ENCODE measurements around the gene EFNA5. TPM values are rescaled to one million over a fixed set of nuclear protein-coding genes. Genes with fewer than 3 reads are reported as not detected.

EFNA5 gene
- total RNA-seq, 1 donor from 2014 or later: 38.9 TPM

DNA sequence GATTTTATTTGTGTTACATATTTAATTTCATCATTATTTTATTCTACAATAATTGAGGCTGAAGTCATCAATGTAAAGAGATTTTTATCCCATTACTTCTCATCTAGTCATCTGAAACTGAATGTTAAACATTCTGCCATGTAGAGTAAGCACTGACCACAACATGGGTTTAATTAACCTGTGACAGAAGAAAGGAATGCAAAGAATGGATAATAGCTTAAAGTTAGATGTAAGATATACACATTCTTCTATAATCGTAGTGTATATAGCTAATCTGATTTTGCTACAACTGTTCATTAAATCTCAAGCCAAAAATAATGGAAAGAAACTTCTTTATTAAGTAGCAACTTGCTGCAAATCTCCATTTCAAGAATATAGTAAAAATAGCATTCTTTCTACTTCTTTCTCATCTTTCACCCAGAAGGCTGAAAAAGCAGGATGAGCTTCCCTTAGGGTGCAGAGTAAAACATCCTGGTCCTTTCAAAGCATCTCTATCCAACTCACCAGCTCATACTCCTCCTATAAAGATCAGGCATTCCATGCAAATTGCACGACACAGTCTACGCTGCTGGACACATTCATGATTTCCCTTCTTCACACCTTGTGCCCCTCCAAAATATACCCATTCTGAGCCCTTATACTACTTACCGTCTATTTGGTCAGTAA, 115.2 kb downstream of the EFNA5 start:
- peaks cover 61% of the 10 kb centered on the region for H3K4me1 Mint-ChIP-seq (ENCODE audit: low read depth)
- TF ChIP-seq, protein P1, sequence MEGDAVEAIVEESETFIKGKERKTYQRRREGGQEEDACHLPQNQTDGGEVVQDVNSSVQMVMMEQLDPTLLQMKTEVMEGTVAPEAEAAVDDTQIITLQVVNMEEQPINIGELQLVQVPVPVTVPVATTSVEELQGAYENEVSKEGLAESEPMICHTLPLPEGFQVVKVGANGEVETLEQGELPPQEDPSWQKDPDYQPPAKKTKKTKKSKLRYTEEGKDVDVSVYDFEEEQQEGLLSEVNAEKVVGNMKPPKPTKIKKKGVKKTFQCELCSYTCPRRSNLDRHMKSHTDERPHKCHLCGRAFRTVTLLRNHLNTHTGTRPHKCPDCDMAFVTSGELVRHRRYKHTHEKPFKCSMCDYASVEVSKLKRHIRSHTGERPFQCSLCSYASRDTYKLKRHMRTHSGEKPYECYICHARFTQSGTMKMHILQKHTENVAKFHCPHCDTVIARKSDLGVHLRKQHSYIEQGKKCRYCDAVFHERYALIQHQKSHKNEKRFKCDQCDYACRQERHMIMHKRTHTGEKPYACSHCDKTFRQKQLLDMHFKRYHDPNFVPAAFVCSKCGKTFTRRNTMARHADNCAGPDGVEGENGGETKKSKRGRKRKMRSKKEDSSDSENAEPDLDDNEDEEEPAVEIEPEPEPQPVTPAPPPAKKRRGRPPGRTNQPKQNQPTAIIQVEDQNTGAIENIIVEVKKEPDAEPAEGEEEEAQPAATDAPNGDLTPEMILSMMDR (IDR thresholded peaks at IDR 0.05): no peak
- H3K27ac Mint-ChIP-seq (ENCODE audit: unreplicated experiment): peak overlapping the region; percentile 29
- no peaks in the 10 kb centered on the region for H3K27me3 Mint-ChIP-seq (ENCODE audit: low read depth)
- no peaks in the 10 kb centered on the region for H3K9me3 Mint-ChIP-seq (ENCODE audit: low read depth)
- no peak for DNase-seq (ENCODE audit: low spot score)
- H3K36me3 Mint-ChIP-seq (ENCODE audit: low read depth): no peaks in the 10 kb centered on the region
- H3K4me3 Mint-ChIP-seq (ENCODE audit: unreplicated experiment): no peak overlapping the region

- Mint-ChIP-seq H3K4me1 (ENCODE audit: low read depth) (peaks cover 61% of the 10 kb centered on the region), H3K9me3 (ENCODE audit: low read depth) (no peaks in the 10 kb centered on the region), H3K36me3 (ENCODE audit: low read depth) (no peaks in the 10 kb centered on the region), H3K4me3 (ENCODE audit: unreplicated experiment) (no peak overlapping the region), H3K27me3 (ENCODE audit: low read depth) (no peaks in the 10 kb centered on the region), H3K27ac (ENCODE audit: unreplicated experiment) (peak overlapping the region; percentile 29)
- no peak for DNase-seq (ENCODE audit: low spot score)
- TF ChIP-seq, protein P1 (IDR thresholded peaks at IDR 0.05): no peak
Observed at GRCh38 chr5:107554776-107555424, 115.8 kb downstream of the EFNA5 start.

- no peaks in the 10 kb centered on the region for H3K9me3 Mint-ChIP-seq (ENCODE audit: low read depth)
- DNase-seq (ENCODE audit: low spot score): no peak
- TF ChIP-seq, protein P1 (IDR thresholded peaks at IDR 0.05): no peak
- H3K27me3 Mint-ChIP-seq (ENCODE audit: low read depth): no peaks in the 10 kb centered on the region
- no peak overlapping the region for H3K4me3 Mint-ChIP-seq (ENCODE audit: unreplicated experiment)
- H3K27ac Mint-ChIP-seq (ENCODE audit: unreplicated experiment): peak overlapping the region; percentile 46
- no peaks in the 10 kb centered on the region for H3K36me3 Mint-ChIP-seq (ENCODE audit: low read depth)
- peaks cover 68% of the 10 kb centered on the region for H3K4me1 Mint-ChIP-seq (ENCODE audit: low read depth)
Observed at GRCh38 chr5:107553117-107553555, 117.6 kb downstream of the EFNA5 start.

DNA sequence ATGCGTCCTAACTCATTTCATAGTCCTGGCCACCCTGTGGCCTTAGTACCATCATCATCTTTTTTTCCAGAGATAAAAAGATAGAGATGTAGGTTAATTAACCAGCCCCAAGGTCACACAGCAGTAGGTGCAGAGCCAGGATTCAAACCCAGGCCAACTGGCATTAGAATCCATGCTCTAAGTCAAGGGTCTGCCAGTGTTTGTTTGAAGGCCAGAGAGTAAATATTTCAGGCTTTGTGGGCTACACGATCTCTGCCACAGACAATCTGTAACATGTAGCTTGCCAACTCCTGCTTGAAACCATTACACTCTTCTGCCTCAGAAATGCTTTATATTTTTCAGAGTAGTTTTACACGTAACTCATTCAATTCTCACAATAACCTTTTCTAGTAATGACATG, 119.6 kb downstream of the EFNA5 start:
- Mint-ChIP-seq H3K27ac (ENCODE audit: unreplicated experiment) (no peak overlapping the region), H3K4me3 (ENCODE audit: unreplicated experiment) (no peak overlapping the region), H3K27me3 (ENCODE audit: low read depth) (no peaks in the 10 kb centered on the region), H3K36me3 (ENCODE audit: low read depth) (no peaks in the 10 kb centered on the region), H3K9me3 (ENCODE audit: low read depth) (no peaks in the 10 kb centered on the region), H3K4me1 (ENCODE audit: low read depth) (peaks cover 60% of the 10 kb centered on the region)
- TF ChIP-seq, protein P1 (IDR thresholded peaks at IDR 0.05): no peak
- DNase-seq (ENCODE audit: low spot score): no peak

- TF ChIP-seq, protein P1 (IDR thresholded peaks at IDR 0.05): no peak
- Mint-ChIP-seq H3K4me3 (ENCODE audit: unreplicated experiment) (no peak overlapping the region), H3K27me3 (ENCODE audit: low read depth) (no peaks in the 10 kb centered on the region), H3K36me3 (ENCODE audit: low read depth) (no peaks in the 10 kb centered on the region), H3K4me1 (ENCODE audit: low read depth) (peaks cover 53% of the 10 kb centered on the region), H3K9me3 (ENCODE audit: low read depth) (no peaks in the 10 kb centered on the region), H3K27ac (ENCODE audit: unreplicated experiment) (no peak overlapping the region)
- no peak for DNase-seq (ENCODE audit: low spot score)
Observed at GRCh38 chr5:107549567-107549966, 121.2 kb downstream of the EFNA5 start.
